Breast epithelium (tissue), 4 donors: ENCODE measurements around the gene C5. TPM values are rescaled to one million over a fixed set of nuclear protein-coding genes. Genes with fewer than 3 reads are reported as not detected.

Experiments used
- DNase-seq, 2 donors: peaks; one replicate each; pipeline ENCODE4 v3.0.0-alpha.2; 2019; ENCODE audit warnings: low spot score in 2 of 2
- H3K27ac ChIP-seq, 2 donors: fragments of 200-600 bp; sonication (generic) in 1 of 2; one replicate each; pipeline ENCODE4 v1.5.1; 2016 to 2019; ENCODE audit warnings: mild to moderate bottlenecking in 1 of 2
- H3K27me3 ChIP-seq, 2 donors: fragments of 200-600 bp; sonication (generic) in 1 of 2; one replicate each; pipeline versions ENCODE4 v1.5.1 to v1.6.0; 2017 to 2019; ENCODE audit warnings: control low read depth in 1 of 2, mild to moderate bottlenecking in 1 of 2
- H3K36me3 ChIP-seq: fragments of 200-600 bp; one replicate; pipeline ENCODE4 v1.5.1; 2019
- H3K4me1 ChIP-seq, 2 donors: fragments of 200-600 bp; sonication (generic); one replicate each; pipeline ENCODE4 v1.5.1; 2016 to 2019; ENCODE audit warnings: control low read depth in 1 of 2
- H3K4me3 ChIP-seq, 3 donors: fragments of 200-600 bp; sonication (generic); 1 replicate in 2 of 3; 2 replicates in 1 of 3; pipeline ENCODE4 v1.5.1; 2016 to 2019; ENCODE audit warnings: mild to moderate bottlenecking in 3 of 3, moderate library complexity in 2 of 3
- H3K9me3 ChIP-seq, 2 donors: fragments of 200-600 bp; sonication (generic) in 1 of 2; one replicate each; pipeline ENCODE4 v1.5.1; 2016 to 2019; ENCODE audit warnings: control low read depth in 1 of 2
- POLR2A ChIP-seq: fragments of 450-650 bp; IDR thresholded peaks from one replicate; pipeline ENCODE4 v1.6.1; 2016; ENCODE audit warnings: antibody characterized with exemption, mild to moderate bottlenecking, moderate library complexity
- POLR2AphosphoS5 ChIP-seq, 3 donors: sonication (generic); formaldehyde crosslinking; IDR thresholded peaks; one replicate each; pipeline ENCODE4 v1.6.1; 2017; ENCODE audit warnings: antibody characterized with exemption in 3 of 3
- intact Hi-C: fragments of 100-400 bp; cut with DNase I; formaldehyde crosslinking; loops from one replicate; pipeline ENCODE4 v1.15.1; 2023; ENCODE audit warnings: low total_unique reads
- total RNA-seq, 3 donors: library from RNA; depleted of rRNA; stranded (reverse); fragments of >200 nt; gene quantifications; one replicate each; pipeline ENCODE4 v1.1.0, GENCODE V29; 2016
- TF ChIP-seq, protein P1 (sequence below), 3 donors: fragments of 450-650 bp; IDR thresholded peaks; one replicate each; pipeline ENCODE4 v1.5.1; 2016 to 2017; ENCODE audit warnings: antibody characterized with exemption in 3 of 3, mild to moderate bottlenecking in 3 of 3, moderate library complexity in 3 of 3

The C5 gene
- total RNA-seq, 3 donors from 2014 or later: 5.9 to 22.7 (median 13.2) TPM

DNA sequence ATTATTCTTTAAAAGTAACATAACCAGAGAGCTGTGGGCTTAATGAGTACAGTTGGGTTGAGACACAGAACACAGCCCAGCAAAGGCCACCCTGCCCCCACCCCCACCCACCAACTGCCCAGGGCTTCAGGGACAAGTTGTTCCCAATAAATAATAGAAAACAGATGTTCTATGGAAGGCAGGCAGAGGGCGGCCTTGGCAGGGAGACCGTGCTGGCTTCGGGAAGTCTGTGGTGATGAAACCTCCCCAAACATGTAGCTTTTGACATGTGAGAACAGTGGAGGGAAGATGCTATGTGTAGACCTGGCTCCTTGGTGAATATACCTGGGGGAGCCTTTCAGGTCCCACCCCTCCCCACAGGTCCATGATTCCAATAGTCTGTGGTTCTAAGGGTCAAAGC lies 133.5 kb downstream of the C5 start:
- TF ChIP-seq POLR2AphosphoS5 (IDR thresholded peaks at IDR 0.05): peak; percentile 66 to 90 (median 85)
- TF ChIP-seq, protein P1, sequence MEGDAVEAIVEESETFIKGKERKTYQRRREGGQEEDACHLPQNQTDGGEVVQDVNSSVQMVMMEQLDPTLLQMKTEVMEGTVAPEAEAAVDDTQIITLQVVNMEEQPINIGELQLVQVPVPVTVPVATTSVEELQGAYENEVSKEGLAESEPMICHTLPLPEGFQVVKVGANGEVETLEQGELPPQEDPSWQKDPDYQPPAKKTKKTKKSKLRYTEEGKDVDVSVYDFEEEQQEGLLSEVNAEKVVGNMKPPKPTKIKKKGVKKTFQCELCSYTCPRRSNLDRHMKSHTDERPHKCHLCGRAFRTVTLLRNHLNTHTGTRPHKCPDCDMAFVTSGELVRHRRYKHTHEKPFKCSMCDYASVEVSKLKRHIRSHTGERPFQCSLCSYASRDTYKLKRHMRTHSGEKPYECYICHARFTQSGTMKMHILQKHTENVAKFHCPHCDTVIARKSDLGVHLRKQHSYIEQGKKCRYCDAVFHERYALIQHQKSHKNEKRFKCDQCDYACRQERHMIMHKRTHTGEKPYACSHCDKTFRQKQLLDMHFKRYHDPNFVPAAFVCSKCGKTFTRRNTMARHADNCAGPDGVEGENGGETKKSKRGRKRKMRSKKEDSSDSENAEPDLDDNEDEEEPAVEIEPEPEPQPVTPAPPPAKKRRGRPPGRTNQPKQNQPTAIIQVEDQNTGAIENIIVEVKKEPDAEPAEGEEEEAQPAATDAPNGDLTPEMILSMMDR (IDR thresholded peaks at IDR 0.05): no peak
- no peak for TF ChIP-seq POLR2A
- intact Hi-C loops: no loop called here
- H3K27ac ChIP-seq: peak overlapping the region; percentile 75 to 82
- H3K36me3 ChIP-seq: no peaks in the 10 kb centered on the region
- H3K9me3 ChIP-seq: no peaks in the 10 kb centered on the region
- H3K4me3 ChIP-seq: no peak overlapping the region
- DNase-seq: peak in 1 of 2 donors; percentile 86
- H3K4me1 ChIP-seq: peaks cover 0 to 3% of the 10 kb centered on the region in 2 donors
- H3K27me3 ChIP-seq: no peaks in the 10 kb centered on the region

GRCh38 chr9:120915854-120916470 lies 134.1 kb downstream of the C5 start:
- H3K4me3 ChIP-seq: no peak overlapping the region
- H3K4me1 ChIP-seq: peaks cover 0 to 3% of the 10 kb centered on the region in 2 donors
- intact Hi-C loops: no loop called here
- H3K27ac ChIP-seq: peak overlapping the region; percentile 1 to 75
- no peaks in the 10 kb centered on the region for H3K36me3 ChIP-seq
- H3K27me3 ChIP-seq: no peaks in the 10 kb centered on the region
- H3K9me3 ChIP-seq: no peaks in the 10 kb centered on the region
- TF ChIP-seq POLR2AphosphoS5 (IDR thresholded peaks at IDR 0.05) (no peak), POLR2A (no peak)
- TF ChIP-seq, protein P1 (IDR thresholded peaks at IDR 0.05): no peak
- DNase-seq: no peak

DNA sequence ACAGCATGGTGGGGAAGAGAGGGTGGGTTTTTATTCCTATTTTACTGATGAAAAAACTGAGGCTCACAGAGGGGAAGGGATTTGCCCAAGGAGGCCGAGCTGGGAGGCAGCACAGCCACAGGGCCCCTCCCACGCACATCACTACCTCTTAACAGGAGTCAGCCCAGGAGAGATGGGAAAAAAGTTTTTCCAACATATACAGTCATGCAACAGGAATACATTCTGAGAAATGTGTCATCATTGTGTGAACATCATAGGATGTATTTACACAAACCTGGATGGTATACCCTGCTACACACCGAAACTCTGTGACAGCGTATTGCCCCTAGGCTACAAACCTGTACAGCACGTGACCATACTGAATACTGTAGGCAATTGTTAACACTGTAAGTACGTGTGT lies 135.1 kb downstream of the C5 start:
- Histone ChIP-seq H3K27ac (no peak overlapping the region), H3K36me3 (no peaks in the 10 kb centered on the region), H3K27me3 (no peaks in the 10 kb centered on the region), H3K4me1 (peaks cover 0 to 3% of the 10 kb centered on the region in 2 donors), H3K4me3 (no peak overlapping the region), H3K9me3 (no peaks in the 10 kb centered on the region)
- no peak for DNase-seq
- no peak for TF ChIP-seq POLR2AphosphoS5 (IDR thresholded peaks at IDR 0.05)
- no peak for TF ChIP-seq POLR2A
- intact Hi-C loops: no loop called here

- Histone ChIP-seq H3K4me3 (no peak overlapping the region), H3K36me3 (no peaks in the 10 kb centered on the region), H3K9me3 (no peaks in the 10 kb centered on the region), H3K27ac (peak overlapping the region in 1 of 2 donors; percentile 5), H3K4me1 (peaks cover 0 to 3% of the 10 kb centered on the region in 2 donors), H3K27me3 (no peaks in the 10 kb centered on the region)
- intact Hi-C loops: no loop called here
- DNase-seq: no peak
- no peak for TF ChIP-seq POLR2A
These were observed 135.7 kb downstream of the C5 start for GRCh38 chr9:120914396-120914795.

DNA sequence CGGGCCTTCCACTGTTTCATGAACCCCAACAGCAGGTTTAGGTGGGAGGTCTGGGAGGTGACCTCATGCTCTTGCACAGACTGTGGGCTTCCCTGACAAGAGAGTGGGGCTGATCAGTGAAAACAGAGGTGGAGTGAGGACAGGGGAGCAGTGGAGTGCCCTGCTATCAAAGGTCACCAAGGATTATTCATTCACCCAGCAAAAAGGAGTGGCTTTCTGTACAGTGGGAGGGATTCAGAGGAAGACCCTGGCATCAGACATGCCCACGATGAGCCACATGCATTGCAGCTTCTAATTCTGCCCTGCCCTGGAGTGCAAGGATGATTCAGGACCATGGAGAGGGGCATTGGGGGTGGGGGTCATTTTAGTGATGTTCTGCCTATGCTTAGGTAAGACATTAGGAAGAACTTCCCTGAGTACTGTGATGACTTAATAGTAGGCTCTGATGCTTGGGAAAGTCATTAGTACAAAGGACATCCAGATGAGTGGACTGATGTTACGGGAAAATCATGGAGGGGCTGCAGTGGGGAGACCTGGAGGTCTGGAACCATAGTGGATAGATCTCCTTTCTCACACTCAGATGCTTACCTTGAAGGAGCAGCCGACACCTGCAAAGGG lies 136.3 kb downstream of the C5 start:
- no peaks in the 10 kb centered on the region for H3K27me3 ChIP-seq
- no peak overlapping the region for H3K4me3 ChIP-seq
- intact Hi-C loops: no loop called here
- no peaks in the 10 kb centered on the region for H3K36me3 ChIP-seq
- no peak for DNase-seq
- no peak overlapping the region for H3K27ac ChIP-seq
- H3K4me1 ChIP-seq: peaks cover 0 to under 1% of the 10 kb centered on the region in 2 donors
- TF ChIP-seq POLR2A: no peak
- no peak for TF ChIP-seq POLR2AphosphoS5 (IDR thresholded peaks at IDR 0.05)
- TF ChIP-seq, protein P1 (IDR thresholded peaks at IDR 0.05): no peak
- no peaks in the 10 kb centered on the region for H3K9me3 ChIP-seq

DNA sequence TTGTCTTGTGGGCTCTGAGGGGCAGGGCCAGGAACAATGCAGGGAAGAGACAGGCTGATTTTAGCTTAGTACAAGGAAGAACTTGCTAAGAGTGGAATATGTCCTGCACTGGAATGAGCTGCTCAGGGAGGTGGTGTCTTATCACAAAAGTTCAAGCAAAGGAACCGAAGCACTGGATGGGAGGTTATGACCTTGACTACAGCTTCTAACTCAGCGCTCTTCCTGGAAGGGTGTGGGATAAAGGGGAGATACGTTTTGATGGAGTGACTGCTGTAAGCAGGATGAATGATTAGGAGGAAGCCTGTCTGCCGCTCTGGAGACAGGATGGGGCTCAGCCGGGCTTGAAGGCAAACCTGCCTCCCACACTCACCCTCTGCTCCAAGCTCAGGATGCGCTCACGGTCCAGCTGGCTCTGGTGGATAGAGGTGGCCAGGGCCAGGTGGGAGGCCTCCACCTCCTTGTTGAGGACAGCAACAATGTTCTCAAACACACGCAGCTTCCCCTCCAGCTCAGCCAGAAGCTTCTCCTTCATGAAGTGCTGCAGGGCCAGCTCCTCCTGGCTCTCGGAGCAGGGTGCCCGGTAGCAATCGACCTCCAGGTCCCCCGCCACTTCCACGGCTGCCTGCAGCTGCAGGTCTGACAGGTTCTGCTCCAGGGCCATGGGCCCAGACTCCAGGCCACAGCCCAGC lies 137.0 kb downstream of the C5 start:
- Histone ChIP-seq H3K4me1 (no peaks in the 10 kb centered on the region), H3K4me3 (no peak overlapping the region), H3K9me3 (no peaks in the 10 kb centered on the region), H3K27ac (no peak overlapping the region), H3K36me3 (no peaks in the 10 kb centered on the region), H3K27me3 (no peaks in the 10 kb centered on the region)
- DNase-seq: no peak
- intact Hi-C loops: no loop called here
- TF ChIP-seq, protein P1 (IDR thresholded peaks at IDR 0.05): no peak
- no peak for TF ChIP-seq POLR2A
- TF ChIP-seq POLR2AphosphoS5 (IDR thresholded peaks at IDR 0.05): no peak
